Stomach (tissue), 9 donors: Measurements from ENCODE around the gene UBXN7. TPM values are rescaled to one million over a fixed set of nuclear protein-coding genes. Genes with fewer than 3 reads are reported as not detected.
"Not testable (repeated sequence)": the region's sequence is repeated elsewhere in the genome, so short reads cannot be mapped to it uniquely, and the experiment has no call there.

ENCODE experiments used
- DNase-seq, 2 donors: peaks; one replicate each; pipeline versions ENCODE4 v3.0.0 to v3.0.0-alpha.2; 2013 to 2019
- H3K27ac ChIP-seq, 5 donors: fragments of 200-600 bp in 4 of 5; sonication (generic) in 4 of 5; one replicate each; pipeline ENCODE4 v1.5.1; 2013 to 2019; ENCODE audit warnings: mild to moderate bottlenecking in 1 of 5, moderate library complexity in 1 of 5
- H3K27me3 ChIP-seq, 3 donors: fragments of 200-600 bp; sonication (generic); one replicate each; pipeline ENCODE4 v1.5.1; 2017 to 2019; ENCODE audit warnings: mixed run types in 1 of 3
- H3K36me3 ChIP-seq, 4 donors: fragments of 200-600 bp; sonication (generic); 1 replicate in 3 of 4; 2 replicates in 1 of 4; pipeline ENCODE4 v1.5.1; 2016 to 2019
- H3K4me1 ChIP-seq, 4 donors: fragments of 200-600 bp; sonication (generic); one replicate each; pipeline ENCODE4 v1.5.1; 2016 to 2019
- H3K4me3 ChIP-seq, 4 donors: fragments of 200-600 bp; sonication (generic) in 3 of 4; one replicate each; pipeline ENCODE4 v1.5.1; 2016 to 2019; ENCODE audit warnings: mild to moderate bottlenecking in 1 of 4
- H3K9me3 ChIP-seq, 4 donors: fragments of 200-600 bp; sonication (generic); one replicate each; pipeline ENCODE4 v1.5.1; 2016 to 2019
- CTCF ChIP-seq, 7 experiments: fragments of 450-650 bp in 4 of 7; fragments of 200-600 bp in 3 of 7; sonication (generic) in 3 of 7; IDR thresholded peaks; one replicate each; pipeline ENCODE4 v1.5.1; 2016 to 2019; ENCODE audit warnings: antibody characterized with exemption in 7 of 7, control low read depth in 2 of 7, mild to moderate bottlenecking in 1 of 7
- EP300 ChIP-seq: sonication (generic); formaldehyde crosslinking; IDR thresholded peaks from one replicate; pipeline ENCODE4 v1.6.1; 2017; ENCODE audit warnings: antibody characterized with exemption
- POLR2A ChIP-seq, 4 donors: fragments of 450-650 bp; IDR thresholded peaks; one replicate each; pipeline ENCODE4 v1.6.1; 2016; ENCODE audit warnings: antibody characterized with exemption in 4 of 4, control low read depth in 2 of 4, mild to moderate bottlenecking in 1 of 4, moderate library complexity in 1 of 4
- POLR2AphosphoS5 ChIP-seq, 3 donors: sonication (generic); formaldehyde crosslinking; IDR thresholded peaks; one replicate each; pipeline ENCODE4 v1.6.1; 2016; ENCODE audit warnings: antibody characterized with exemption in 3 of 3
- WGBS, 5 donors: extraction: QIAGEN DNeasy Blood & Tissue Kit in 3 of 5; methylation state at CpG; one replicate each; pipeline versions ENCODE4 v1.1.5 to v1.1.7; 2013 to 2018; 5-methylcytosine and 5-hydroxymethylcytosine counted together
- intact Hi-C: fragments of 100-400 bp; cut with DNase I; formaldehyde crosslinking; loops from one replicate; pipeline ENCODE4 v1.15.1; 2023; ENCODE audit warnings: low total_unique reads
- polyA plus RNA-seq, 3 donors: library from polyadenylated mRNA; stranded (reverse); fragments of 200-250 nt; gene quantifications; one replicate each; pipeline ENCODE4 v1.2.3, GENCODE V29; 2013
- total RNA-seq, 5 donors: library from RNA; depleted of rRNA; stranded (reverse); fragments of >200 nt; gene quantifications; one replicate each; pipeline versions ENCODE4 v1.1.0 to v1.2.3, GENCODE V29; 2014 to 2016
- donor health status: healthy with polysubstance abuse.
- donor health status: Bipolar disorder and iron deficiency.
- donor health status: healthy.

Gene UBXN7
- total and polyA plus RNA-seq, 8 donors = 2.2 to 39.3 (median 14.4) TPM

DNA sequence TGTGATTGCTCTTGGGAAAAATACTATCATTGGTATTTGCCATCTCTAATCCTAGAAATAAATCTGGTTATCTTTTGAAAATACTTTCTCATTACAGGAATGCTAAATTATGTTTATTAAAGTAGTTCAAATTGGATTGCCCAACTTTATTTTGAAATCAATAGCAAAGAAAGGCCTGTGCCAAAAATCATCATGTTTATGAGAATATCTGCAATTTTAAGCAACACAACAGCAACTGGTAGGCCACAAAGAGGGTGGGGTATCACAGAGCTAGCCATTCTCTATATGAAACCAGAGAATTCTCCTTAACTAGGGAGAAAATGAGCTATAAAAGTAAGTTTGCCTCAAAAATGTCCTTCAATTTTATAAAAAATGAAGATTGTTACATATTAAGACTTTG is 82.2 kb downstream of the UBXN7 start:
- intact Hi-C loops = no loop called here

GRCh38 chr3:196348698-196349097 is 83.5 kb downstream of the UBXN7 start:
- TF ChIP-seq CTCF (IDR thresholded peaks at IDR 0.05) (no peak), POLR2AphosphoS5 (IDR thresholded peaks at IDR 0.05) (no peak), POLR2A (IDR thresholded peaks at IDR 0.05) (no peak)
- 87 to 95% (median 93%) methylated on average over 3 of the region's 3 CpGs for WGBS, 5 donors
- H3K9me3 ChIP-seq = no peaks in the 10 kb centered on the region
- no peak overlapping the region for H3K27ac ChIP-seq
- no peaks in the 10 kb centered on the region for H3K4me1 ChIP-seq
- H3K4me3 ChIP-seq = no peak overlapping the region
- H3K27me3 ChIP-seq = no peaks in the 10 kb centered on the region
- peaks cover 0 to 37% (median 32%) of the 10 kb centered on the region in 4 donors for H3K36me3 ChIP-seq
- intact Hi-C loops = no loop called here
- no peak for DNase-seq

More for the DNA sequence above, 82.2 kb downstream of the UBXN7 start:
- Histone ChIP-seq H3K36me3 (peaks cover 3 to 50% (median 45%) of the 10 kb centered on the region in 4 donors), H3K27ac (no peak overlapping the region), H3K27me3 (no peaks in the 10 kb centered on the region), H3K4me3 (no peak overlapping the region), H3K4me1 (no peaks in the 10 kb centered on the region), H3K9me3 (no peaks in the 10 kb centered on the region)
- DNase-seq = no peak
- TF ChIP-seq POLR2A (IDR thresholded peaks at IDR 0.05) = no peak
- no peak for TF ChIP-seq CTCF (IDR thresholded peaks at IDR 0.05)
- no peak for TF ChIP-seq POLR2AphosphoS5 (IDR thresholded peaks at IDR 0.05)
- no peak for TF ChIP-seq EP300

DNA sequence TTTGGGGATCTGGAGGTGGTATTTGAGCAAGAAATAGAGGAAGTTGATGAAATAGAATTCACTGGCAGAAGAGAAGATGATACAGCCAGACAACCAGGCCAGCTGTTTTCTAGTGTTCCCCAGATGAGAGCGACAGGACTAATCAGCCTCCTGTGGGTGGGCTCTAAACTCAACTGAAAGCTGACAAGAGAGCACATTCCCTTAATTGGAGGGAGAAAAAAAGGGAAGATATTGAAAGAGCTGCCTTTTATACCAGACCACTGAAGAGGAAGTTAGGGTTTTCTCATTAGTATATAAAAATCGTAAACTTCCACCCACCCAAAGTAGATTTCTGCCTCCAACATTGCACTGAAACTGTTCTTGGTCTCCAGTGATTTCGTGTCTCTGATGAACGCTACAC is 87.6 kb downstream of the UBXN7 start:
- Histone ChIP-seq H3K27me3 (no peaks in the 10 kb centered on the region), H3K9me3 (no peaks in the 10 kb centered on the region), H3K4me3 (no peak overlapping the region), H3K27ac (no peak overlapping the region), H3K4me1 (no peaks in the 10 kb centered on the region), H3K36me3 (peaks cover 0 to 20% (median 15%) of the 10 kb centered on the region in 4 donors)
- DNase-seq = no peak
- WGBS, 5 donors = 66 to 82% (median 78%) methylated on average over 4 of the region's 4 CpGs
- TF ChIP-seq POLR2AphosphoS5 (IDR thresholded peaks at IDR 0.05) (no peak), CTCF (IDR thresholded peaks at IDR 0.05) (no peak), POLR2A (IDR thresholded peaks at IDR 0.05) (no peak), EP300 (no peak)
- intact Hi-C loops = no loop called here

DNA sequence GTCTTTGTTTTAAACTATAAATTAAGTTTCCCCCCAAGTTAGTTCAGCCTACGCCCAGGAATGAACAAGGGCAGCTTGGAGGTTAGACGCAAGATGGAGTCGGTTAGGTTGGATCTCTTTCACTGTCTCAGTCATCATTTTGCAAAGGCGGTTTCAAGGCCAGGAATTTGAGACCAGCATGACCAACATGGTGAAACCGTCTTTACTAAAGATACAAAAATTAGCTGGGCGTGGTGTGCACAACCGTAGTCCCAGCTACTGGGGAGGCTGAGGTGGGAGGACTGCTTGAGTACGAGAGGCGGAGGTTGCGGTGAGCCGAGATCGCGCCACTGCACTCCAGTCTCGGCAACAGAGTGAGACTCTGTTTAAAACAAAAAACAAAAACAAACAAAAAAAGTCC is 88.3 kb downstream of the UBXN7 start:
- H3K9me3 ChIP-seq, H3K4me3 ChIP-seq, DNase-seq, H3K27ac ChIP-seq, intact Hi-C loops, H3K4me1 ChIP-seq, H3K27me3 ChIP-seq: not testable (repeated sequence)
- 93 to 95% (median 94%) methylated on average over 13 of the region's 14 CpGs for WGBS, 5 donors
- H3K36me3 ChIP-seq = peaks cover 0 to 13% (median 9%) of the 10 kb centered on the region in 4 donors

- WGBS, 5 donors = 81 to 90% (median 84%) methylated on average over 7 of the region's 7 CpGs
- no peaks in the 10 kb centered on the region for H3K36me3 ChIP-seq
- intact Hi-C loops = no loop called here
- H3K4me1 ChIP-seq = no peaks in the 10 kb centered on the region
- no peak overlapping the region for H3K27ac ChIP-seq
- H3K9me3 ChIP-seq = no peaks in the 10 kb centered on the region
- no peak for DNase-seq
- no peaks in the 10 kb centered on the region for H3K27me3 ChIP-seq
- H3K4me3 ChIP-seq = no peak overlapping the region
- TF ChIP-seq POLR2AphosphoS5 (IDR thresholded peaks at IDR 0.05) (no peak), POLR2A (IDR thresholded peaks at IDR 0.05) (no peak), EP300 (no peak), CTCF (IDR thresholded peaks at IDR 0.05) (no peak)
These were observed 91.1 kb downstream of the UBXN7 start for GRCh38 chr3:196341137-196341536.
